Uterus (tissue), 4 donors: ENCODE data around the gene PLP2. TPM values are rescaled to one million over a fixed set of nuclear protein-coding genes. Genes with fewer than 3 reads are reported as not detected.

Source experiments
- DNase-seq, 2 donors: peaks; one replicate each; pipeline ENCODE4 v3.0.0-alpha.2; 2019 to 2020
- H3K27ac ChIP-seq, 2 donors: fragments of 200-600 bp; sonication (generic); 1 replicate in 1 of 2; 2 replicates in 1 of 2; pipeline ENCODE4 v1.5.1; 2016 to 2018
- H3K27me3 ChIP-seq, 2 donors: fragments of 200-600 bp; sonication (generic); one replicate each; pipeline ENCODE4 v1.5.1; 2018 to 2019; ENCODE audit warnings: control low read depth in 1 of 2
- H3K36me3 ChIP-seq, 2 donors: fragments of 200-600 bp; sonication (generic); one replicate each; pipeline ENCODE4 v1.5.1; 2019; ENCODE audit warnings: control low read depth in 1 of 2
- H3K4me1 ChIP-seq, 2 donors: fragments of 200-600 bp; sonication (generic); one replicate each; pipeline ENCODE4 v1.5.1; 2018 to 2019; ENCODE audit warnings: control low read depth in 1 of 2
- H3K4me3 ChIP-seq, 2 donors: fragments of 200-600 bp; sonication (generic); 1 replicate in 1 of 2; 2 replicates in 1 of 2; pipeline ENCODE4 v1.5.1; 2018 to 2019; ENCODE audit warnings: mild to moderate bottlenecking in 1 of 2
- H3K9me3 ChIP-seq, 2 donors: fragments of 200-600 bp; sonication (generic); one replicate each; pipeline ENCODE4 v1.5.1; 2019; ENCODE audit warnings: control low read depth in 1 of 2
- CTCF ChIP-seq, 4 experiments: fragments of 200-600 bp in 2 of 4; fragments of 450-650 bp in 2 of 4; sonication (generic) in 2 of 4; IDR thresholded peaks; one replicate each; pipeline ENCODE4 v1.5.1; 2016 to 2019; ENCODE audit warnings: antibody characterized with exemption in 4 of 4, mild to moderate bottlenecking in 2 of 4, moderate library complexity in 1 of 4
- POLR2A ChIP-seq, 2 donors: fragments of 450-650 bp; IDR thresholded peaks; one replicate each; pipeline ENCODE4 v1.6.1; 2016; ENCODE audit warnings: antibody characterized with exemption in 2 of 2, mild to moderate bottlenecking in 1 of 2, moderate library complexity in 1 of 2
- intact Hi-C: fragments of 100-400 bp; cut with DNase I; formaldehyde crosslinking; loops from one replicate; pipeline ENCODE4 v1.15.1; 2023; ENCODE audit warnings: low total_unique reads
- total RNA-seq, 4 donors: library from RNA; depleted of rRNA in 3 of 4; stranded (reverse); fragments of >200 nt in 3 of 4; gene quantifications; one replicate each; pipeline versions ENCODE4 v1.1.0 to v1.2.4, GENCODE V29; 2014 to 2023
- donor health status: DM: yes; HTN: yes; CAD: no.

Gene PLP2
- total RNA-seq, 4 donors from 2014 or later, result 2.6 to 171 (median 23.3) TPM

- no peak overlapping the region for H3K4me3 ChIP-seq
- no peaks in the 10 kb centered on the region for H3K9me3 ChIP-seq
- no peak for DNase-seq
- H3K4me1 ChIP-seq, result no peaks in the 10 kb centered on the region
- TF ChIP-seq POLR2A (IDR thresholded peaks at IDR 0.05), result no peak
- no peak for TF ChIP-seq CTCF (IDR thresholded peaks at IDR 0.05)
- no peaks in the 10 kb centered on the region for H3K36me3 ChIP-seq
- H3K27ac ChIP-seq, result no peak overlapping the region
- intact Hi-C loops, result no loop called here
- no peaks in the 10 kb centered on the region for H3K27me3 ChIP-seq
Measured at GRCh38 chrX:49206543-49206942, 34.8 kb downstream of the PLP2 start.

- H3K4me1 ChIP-seq, result no peaks in the 10 kb centered on the region
- no peak for DNase-seq
- no peaks in the 10 kb centered on the region for H3K9me3 ChIP-seq
- H3K4me3 ChIP-seq, result no peak overlapping the region
- H3K27ac ChIP-seq, result no peak overlapping the region
- intact Hi-C loops, result no loop called here
- TF ChIP-seq CTCF (IDR thresholded peaks at IDR 0.05) (no peak), POLR2A (IDR thresholded peaks at IDR 0.05) (no peak)
- H3K27me3 ChIP-seq, result no peaks in the 10 kb centered on the region
- H3K36me3 ChIP-seq, result no peaks in the 10 kb centered on the region
Measured at GRCh38 chrX:49208399-49208798, 36.7 kb downstream of the PLP2 start.

DNA sequence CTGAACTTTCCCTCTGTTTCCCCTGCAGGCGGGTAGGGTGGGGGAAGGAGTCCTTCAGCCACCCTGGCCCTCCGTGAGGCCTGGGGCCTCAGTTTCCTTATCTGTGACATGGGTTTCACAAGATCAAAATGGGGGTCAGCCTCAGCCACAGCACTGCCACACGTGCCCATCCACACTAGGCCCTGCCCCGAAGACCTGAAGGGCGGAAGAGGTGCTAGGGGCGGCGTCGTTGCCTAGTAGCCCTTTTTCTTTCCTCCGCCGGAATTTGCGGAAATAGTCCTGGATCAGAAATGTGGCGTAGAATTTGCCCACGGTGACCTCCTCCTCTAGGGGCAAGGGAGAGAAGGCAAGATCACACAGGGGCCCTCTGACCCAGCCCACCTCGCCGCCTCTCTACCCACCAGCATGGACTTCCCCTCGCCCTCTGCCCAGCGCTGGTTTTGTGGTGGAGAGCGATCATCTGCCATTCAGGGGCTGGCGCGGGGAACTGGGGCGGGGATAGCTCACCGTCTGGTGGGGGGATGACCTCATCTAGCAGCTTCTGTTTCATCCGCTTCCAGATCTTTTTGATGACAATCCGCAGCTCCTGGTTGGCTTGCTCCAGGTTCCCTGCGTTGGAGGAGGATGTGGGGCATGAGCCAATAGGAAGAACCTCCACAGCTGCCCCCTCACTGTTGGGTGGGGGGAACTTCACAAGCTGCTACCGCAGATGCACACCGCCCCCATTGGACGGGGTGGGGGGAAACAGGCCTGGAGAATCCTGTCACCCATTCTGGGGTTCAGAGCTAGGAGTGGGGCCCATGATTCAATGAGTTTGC, 37.9 kb downstream of the PLP2 start:
- Histone ChIP-seq H3K9me3 (no peaks in the 10 kb centered on the region), H3K27ac (no peak overlapping the region), H3K4me3 (no peak overlapping the region), H3K36me3 (no peaks in the 10 kb centered on the region), H3K4me1 (no peaks in the 10 kb centered on the region), H3K27me3 (no peaks in the 10 kb centered on the region)
- no peak for TF ChIP-seq POLR2A (IDR thresholded peaks at IDR 0.05)
- TF ChIP-seq CTCF (IDR thresholded peaks at IDR 0.05), result no peak
- DNase-seq, result no peak
- intact Hi-C loops, result no loop called here

DNA sequence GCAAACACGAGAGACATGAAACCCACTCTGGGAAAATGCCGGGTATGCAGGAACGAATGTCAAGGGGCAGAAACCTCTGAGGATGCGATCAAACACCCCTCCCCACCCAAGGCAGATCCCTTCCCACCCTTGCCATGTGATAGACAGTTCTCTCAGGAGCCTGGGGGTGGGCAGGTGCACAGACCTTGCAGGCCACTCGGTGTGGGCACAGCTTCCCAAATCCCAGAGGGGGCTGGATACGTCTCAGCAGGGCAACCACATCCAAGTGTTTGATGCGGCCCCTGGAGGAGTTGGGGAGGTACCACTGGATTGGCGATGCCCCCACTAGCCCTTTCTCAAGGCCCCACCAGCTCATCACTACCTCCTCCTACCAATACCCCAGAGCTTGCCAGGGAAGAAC, 38.7 kb downstream of the PLP2 start:
- H3K9me3 ChIP-seq, result no peaks in the 10 kb centered on the region
- no peaks in the 10 kb centered on the region for H3K4me1 ChIP-seq
- H3K4me3 ChIP-seq, result no peak overlapping the region
- no peaks in the 10 kb centered on the region for H3K36me3 ChIP-seq
- H3K27ac ChIP-seq, result no peak overlapping the region
- no peaks in the 10 kb centered on the region for H3K27me3 ChIP-seq
- no peak for TF ChIP-seq POLR2A (IDR thresholded peaks at IDR 0.05)
- no peak for TF ChIP-seq CTCF (IDR thresholded peaks at IDR 0.05)
- DNase-seq, result no peak
- intact Hi-C loops, result no loop called here

- intact Hi-C loops, result no loop called here
- Histone ChIP-seq H3K4me1 (no peaks in the 10 kb centered on the region), H3K27ac (no peak overlapping the region), H3K9me3 (no peaks in the 10 kb centered on the region), H3K36me3 (no peaks in the 10 kb centered on the region), H3K4me3 (no peak overlapping the region), H3K27me3 (no peaks in the 10 kb centered on the region)
- no peak for TF ChIP-seq POLR2A (IDR thresholded peaks at IDR 0.05)
- TF ChIP-seq CTCF (IDR thresholded peaks at IDR 0.05), result no peak
- no peak for DNase-seq
Measured at GRCh38 chrX:49211074-49211473, 39.4 kb downstream of the PLP2 start.
